ENCODE data around the gene TTC8.

DNA sequence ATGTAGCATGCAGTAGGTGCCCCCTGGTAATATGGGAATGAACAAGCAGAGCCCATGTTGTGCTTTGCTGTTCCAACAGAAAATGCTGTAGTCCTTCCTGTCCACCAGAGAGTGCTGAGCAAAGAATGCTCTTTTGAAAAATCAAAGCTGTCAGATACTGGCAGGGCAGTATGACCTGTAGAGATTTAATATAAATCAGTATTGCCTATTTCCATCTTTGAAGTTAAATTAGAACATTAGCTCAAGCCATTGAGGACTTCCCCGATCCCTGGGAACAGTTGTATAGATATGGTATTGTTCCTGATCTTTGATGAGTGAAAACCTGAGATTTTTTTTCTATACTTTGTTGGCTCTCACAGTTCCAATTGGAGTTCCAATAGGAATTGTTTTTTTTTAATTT lies 13.0 kb downstream of the TTC8 start:
- TF ChIP-seq, protein P1, sequence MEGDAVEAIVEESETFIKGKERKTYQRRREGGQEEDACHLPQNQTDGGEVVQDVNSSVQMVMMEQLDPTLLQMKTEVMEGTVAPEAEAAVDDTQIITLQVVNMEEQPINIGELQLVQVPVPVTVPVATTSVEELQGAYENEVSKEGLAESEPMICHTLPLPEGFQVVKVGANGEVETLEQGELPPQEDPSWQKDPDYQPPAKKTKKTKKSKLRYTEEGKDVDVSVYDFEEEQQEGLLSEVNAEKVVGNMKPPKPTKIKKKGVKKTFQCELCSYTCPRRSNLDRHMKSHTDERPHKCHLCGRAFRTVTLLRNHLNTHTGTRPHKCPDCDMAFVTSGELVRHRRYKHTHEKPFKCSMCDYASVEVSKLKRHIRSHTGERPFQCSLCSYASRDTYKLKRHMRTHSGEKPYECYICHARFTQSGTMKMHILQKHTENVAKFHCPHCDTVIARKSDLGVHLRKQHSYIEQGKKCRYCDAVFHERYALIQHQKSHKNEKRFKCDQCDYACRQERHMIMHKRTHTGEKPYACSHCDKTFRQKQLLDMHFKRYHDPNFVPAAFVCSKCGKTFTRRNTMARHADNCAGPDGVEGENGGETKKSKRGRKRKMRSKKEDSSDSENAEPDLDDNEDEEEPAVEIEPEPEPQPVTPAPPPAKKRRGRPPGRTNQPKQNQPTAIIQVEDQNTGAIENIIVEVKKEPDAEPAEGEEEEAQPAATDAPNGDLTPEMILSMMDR (IDR thresholded peaks at IDR 0.05), result no peak
- no peak for TF ChIP-seq POLR2A (IDR thresholded peaks at IDR 0.05)
